RWPE2 (cell line): ENCODE data around the gene GPR62.

ENCODE experiments used
- ATAC-seq: fragments of 200-7000 bp; cut with Tn5 transposase; 3 replicates; pipeline ENCODE4 v1.9.1; 2021; ENCODE audit warnings: low read depth
- DNase-seq: peaks from one replicate; pipeline ENCODE4 v3.0.0-alpha.2; 2020; ENCODE audit warnings: low spot score
- H3K27ac ChIP-seq: fragments of 450-650 bp; 2 replicates; pipeline ENCODE4 v1.5.1; 2017; ENCODE audit warnings: mild to moderate bottlenecking; ENCODE audit not compliant: poor library complexity, severe bottlenecking
- H3K27me3 ChIP-seq: fragments of 250-450 bp; sonication (Bioruptor Pico); 2 replicates; pipeline ENCODE4 v1.5.1; 2021; ENCODE audit warnings: mild to moderate bottlenecking, moderate library complexity; ENCODE audit not compliant: insufficient read depth, poor library complexity, severe bottlenecking
- H3K36me3 ChIP-seq: fragments of 250-450 bp; sonication (Bioruptor Pico); 2 replicates; pipeline ENCODE4 v1.5.1; 2020; ENCODE audit warnings: low read depth, mild to moderate bottlenecking, moderate library complexity
- H3K4me1 ChIP-seq: fragments of 250-450 bp; sonication (Bioruptor Pico); 2 replicates; pipeline ENCODE4 v1.5.1; 2021; ENCODE audit warnings: mild to moderate bottlenecking, moderate library complexity; ENCODE audit not compliant: insufficient read depth, poor library complexity, severe bottlenecking
- H3K4me3 ChIP-seq: fragments of 250-450 bp; sonication (Bioruptor Pico); 2 replicates; pipeline ENCODE4 v1.5.1; 2021; ENCODE audit warnings: mild to moderate bottlenecking, moderate library complexity; ENCODE audit not compliant: severe bottlenecking
- H3K9me3 ChIP-seq: fragments of 250-450 bp; sonication (Bioruptor Pico); 2 replicates; pipeline ENCODE4 v1.5.1; 2021; ENCODE audit warnings: mild to moderate bottlenecking, moderate library complexity; ENCODE audit not compliant: severe bottlenecking
- CTCF ChIP-seq: fragments of 450-650 bp; IDR thresholded peaks from one replicate; pipeline ENCODE4 v1.5.1; 2017; ENCODE audit warnings: mild to moderate bottlenecking, moderate library complexity; ENCODE audit not compliant: poor library complexity, severe bottlenecking

GPR62 gene

GRCh38 chr3:51945926-51946705 lies 9.1 kb upstream of the GPR62 start:
- Histone ChIP-seq H3K4me1 (peaks cover 5% of the 10 kb centered on the region), H3K27me3 (no peaks in the 10 kb centered on the region), H3K9me3 (no peaks in the 10 kb centered on the region), H3K4me3 (no peak overlapping the region), H3K36me3 (no peaks in the 10 kb centered on the region), H3K27ac (no peak overlapping the region)
- ATAC-seq (no peak), DNase-seq (peak; percentile 49)
- no peak for TF ChIP-seq CTCF

- Histone ChIP-seq H3K36me3 (no peaks in the 10 kb centered on the region), H3K27ac (no peak overlapping the region), H3K9me3 (no peaks in the 10 kb centered on the region), H3K4me3 (no peak overlapping the region), H3K4me1 (peaks cover 5% of the 10 kb centered on the region), H3K27me3 (no peaks in the 10 kb centered on the region)
- no peak for ATAC-seq
- peak; percentile 36 for DNase-seq
- TF ChIP-seq CTCF: no peak
Measured at GRCh38 chr3:51946796-51947195, 8.4 kb upstream of the GPR62 start.

- Histone ChIP-seq H3K4me1 (peaks cover 5% of the 10 kb centered on the region), H3K9me3 (no peaks in the 10 kb centered on the region), H3K36me3 (no peaks in the 10 kb centered on the region), H3K27me3 (no peaks in the 10 kb centered on the region), H3K4me3 (no peak overlapping the region), H3K27ac (no peak overlapping the region)
- DNase-seq: peak; percentile 33
- ATAC-seq: no peak
- TF ChIP-seq CTCF: no peak
Measured at GRCh38 chr3:51947215-51947900, 7.8 kb upstream of the GPR62 start.

- Histone ChIP-seq H3K4me1 (peaks cover under 1% of the 10 kb centered on the region), H3K9me3 (no peaks in the 10 kb centered on the region), H3K4me3 (no peak overlapping the region), H3K27ac (no peak overlapping the region), H3K27me3 (no peaks in the 10 kb centered on the region), H3K36me3 (no peaks in the 10 kb centered on the region)
- ATAC-seq: no peak
- DNase-seq: no peak
- TF ChIP-seq CTCF: no peak
Measured at GRCh38 chr3:51948016-51948580, 7.1 kb upstream of the GPR62 start.

GRCh38 chr3:51949121-51949520 lies 6.1 kb upstream of the GPR62 start:
- H3K9me3 ChIP-seq: no peaks in the 10 kb centered on the region
- no peaks in the 10 kb centered on the region for H3K27me3 ChIP-seq
- no peaks in the 10 kb centered on the region for H3K36me3 ChIP-seq
- DNase-seq: no peak
- no peak overlapping the region for H3K4me3 ChIP-seq
- ATAC-seq: no peak
- H3K4me1 ChIP-seq: peaks cover 8% of the 10 kb centered on the region
- TF ChIP-seq CTCF: no peak
- no peak overlapping the region for H3K27ac ChIP-seq
